Body of pancreas (tissue), 4 donors: ENCODE data around the gene ALDH1B1.

Experiments used
- CTCF ChIP-seq, 7 experiments: fragments of 450-650 bp in 4 of 7; fragments of 200-600 bp in 3 of 7; sonication (generic) in 3 of 7; IDR thresholded peaks; one replicate each; pipeline ENCODE4 v1.5.1; 2016 to 2019; ENCODE audit warnings: antibody characterized with exemption in 7 of 7
- POLR2A ChIP-seq, 3 donors: fragments of 450-650 bp; IDR thresholded peaks; one replicate each; pipeline ENCODE4 v1.6.1; 2016; ENCODE audit warnings: antibody characterized with exemption in 3 of 3, mild to moderate bottlenecking in 2 of 3

- TF ChIP-seq CTCF (IDR thresholded peaks at IDR 0.05) (no peak), POLR2A (IDR thresholded peaks at IDR 0.05) (no peak)
Measured at GRCh38 chr9:38380872-38381534, 11.5 kb upstream of the ALDH1B1 start.
